Stimulated activated CD4-positive, alpha-beta T cell treated with anti-CD3 and anti-CD28 coated beads, Interleukin-4, amount 100 ng/mL, for 4 hours (primary cell): ENCODE results near the gene ST6GALNAC1.
A peak's percentile ranks its signal among the peaks of the same experiment; 100 is the strongest.

Experiments
- DNase-seq, 2 experiments: peaks; one replicate each; pipeline ENCODE4 v3.0.0-alpha.2; 2020

Gene ST6GALNAC1, protein sequence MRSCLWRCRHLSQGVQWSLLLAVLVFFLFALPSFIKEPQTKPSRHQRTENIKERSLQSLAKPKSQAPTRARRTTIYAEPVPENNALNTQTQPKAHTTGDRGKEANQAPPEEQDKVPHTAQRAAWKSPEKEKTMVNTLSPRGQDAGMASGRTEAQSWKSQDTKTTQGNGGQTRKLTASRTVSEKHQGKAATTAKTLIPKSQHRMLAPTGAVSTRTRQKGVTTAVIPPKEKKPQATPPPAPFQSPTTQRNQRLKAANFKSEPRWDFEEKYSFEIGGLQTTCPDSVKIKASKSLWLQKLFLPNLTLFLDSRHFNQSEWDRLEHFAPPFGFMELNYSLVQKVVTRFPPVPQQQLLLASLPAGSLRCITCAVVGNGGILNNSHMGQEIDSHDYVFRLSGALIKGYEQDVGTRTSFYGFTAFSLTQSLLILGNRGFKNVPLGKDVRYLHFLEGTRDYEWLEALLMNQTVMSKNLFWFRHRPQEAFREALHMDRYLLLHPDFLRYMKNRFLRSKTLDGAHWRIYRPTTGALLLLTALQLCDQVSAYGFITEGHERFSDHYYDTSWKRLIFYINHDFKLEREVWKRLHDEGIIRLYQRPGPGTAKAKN

DNA sequence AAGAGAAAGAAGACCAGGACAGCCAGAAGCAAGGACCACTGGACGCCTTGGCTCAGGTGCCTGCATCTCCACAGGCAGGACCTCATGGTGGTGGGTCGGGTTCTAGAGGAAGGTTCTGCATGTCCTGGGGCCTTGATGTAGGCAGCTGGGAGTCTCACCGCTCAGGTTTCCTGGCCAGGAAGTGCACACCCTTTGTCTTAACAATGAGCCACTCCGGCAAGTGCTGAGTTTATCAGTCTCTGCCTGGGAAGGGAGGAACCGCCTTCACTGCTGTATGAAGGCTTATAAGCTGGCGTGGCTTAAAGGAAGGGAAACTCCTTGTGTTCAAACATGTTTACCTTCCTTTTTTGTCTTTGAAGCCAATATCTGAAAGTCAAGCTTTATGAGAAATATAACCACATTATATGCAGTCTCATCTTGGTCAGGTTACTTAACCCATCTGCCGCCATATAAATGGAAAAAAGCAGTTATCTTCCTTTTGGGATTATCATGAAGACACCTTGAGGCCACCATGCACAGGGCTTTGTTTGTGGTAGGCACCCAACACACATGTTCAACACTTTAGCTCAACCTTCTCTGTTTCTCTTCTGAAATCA is at the start of gene ST6GALNAC1:
TSS of gene ST6GALNAC1 (minus strand) at position 205 of the 596 bp plus-strand sequence. CDS start at position 86, 119 bp downstream.
- DNase-seq = peak; percentile 3 to 9

DNA sequence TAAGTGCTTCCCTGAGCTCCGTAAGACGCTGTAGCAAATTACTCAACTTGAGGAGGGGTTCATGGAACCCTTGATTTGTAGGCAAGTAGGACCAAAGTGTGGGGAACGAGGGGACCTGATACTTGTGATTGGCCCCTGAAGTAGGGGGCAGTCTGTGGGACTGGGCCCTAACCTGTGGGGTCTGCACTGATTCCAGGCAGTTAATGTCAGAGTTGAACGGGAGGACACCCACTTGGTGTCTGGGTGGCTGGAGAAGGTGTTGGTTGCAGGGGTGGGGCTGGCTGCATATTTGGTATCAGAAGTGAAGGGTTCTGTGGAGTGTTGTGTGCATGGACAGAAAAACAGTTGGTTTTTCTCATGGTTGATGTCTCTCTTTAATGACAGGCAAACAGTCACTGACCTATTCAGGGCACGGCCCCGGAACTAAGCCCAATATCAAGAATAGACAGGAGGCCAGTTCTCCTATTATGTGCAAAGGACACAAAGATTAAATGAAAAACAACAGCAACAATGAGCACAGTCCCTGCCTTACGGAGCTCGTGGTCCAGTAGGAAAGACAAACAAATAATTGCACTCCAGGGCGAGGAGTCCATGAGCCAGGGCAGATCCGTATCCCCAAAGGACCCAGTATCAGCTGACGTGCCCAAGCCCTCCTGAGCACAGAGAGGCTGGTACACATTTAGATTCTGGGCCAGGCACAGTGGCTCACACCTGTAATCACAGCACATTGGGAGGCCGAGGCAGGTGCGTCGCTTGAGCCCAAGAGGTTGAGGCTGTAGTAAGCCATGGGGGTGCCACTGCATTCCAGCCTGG is 48.0 kb upstream of the ST6GALNAC1 start:
- DNase-seq = no peak

DNA sequence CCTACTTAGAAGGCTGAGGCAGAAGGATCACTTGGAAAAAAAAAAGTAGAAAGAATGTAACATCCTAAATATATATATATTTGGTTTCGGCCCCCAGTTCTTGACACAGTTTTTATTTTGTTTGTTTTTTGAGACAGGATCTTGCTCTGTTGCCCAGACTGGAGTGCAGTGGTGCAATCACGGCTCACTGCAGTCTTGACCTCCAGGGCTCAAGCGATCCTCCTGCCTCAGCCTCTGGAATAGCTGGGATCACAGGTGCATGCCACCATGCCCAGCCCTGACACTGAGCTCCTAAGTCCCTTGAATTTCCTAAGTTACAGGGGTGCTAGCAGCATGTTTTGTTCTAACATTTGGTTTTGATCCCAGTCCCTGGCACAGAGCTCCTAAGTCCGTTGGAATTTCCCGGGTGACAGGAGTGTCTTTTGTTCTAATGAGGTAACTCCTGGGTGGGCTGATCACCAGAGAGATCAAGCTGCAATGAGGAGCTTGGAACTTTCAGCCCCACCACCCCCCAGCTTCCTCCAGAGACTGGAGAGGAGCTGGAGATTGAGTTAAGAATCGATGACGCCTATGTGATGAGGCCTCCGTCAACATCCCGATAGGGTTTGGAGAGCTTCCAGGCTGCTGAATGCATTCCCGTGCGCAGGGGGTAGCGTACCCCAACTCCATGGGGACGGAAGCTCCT is 47.2 kb upstream of the ST6GALNAC1 start:
- no peak for DNase-seq

DNA sequence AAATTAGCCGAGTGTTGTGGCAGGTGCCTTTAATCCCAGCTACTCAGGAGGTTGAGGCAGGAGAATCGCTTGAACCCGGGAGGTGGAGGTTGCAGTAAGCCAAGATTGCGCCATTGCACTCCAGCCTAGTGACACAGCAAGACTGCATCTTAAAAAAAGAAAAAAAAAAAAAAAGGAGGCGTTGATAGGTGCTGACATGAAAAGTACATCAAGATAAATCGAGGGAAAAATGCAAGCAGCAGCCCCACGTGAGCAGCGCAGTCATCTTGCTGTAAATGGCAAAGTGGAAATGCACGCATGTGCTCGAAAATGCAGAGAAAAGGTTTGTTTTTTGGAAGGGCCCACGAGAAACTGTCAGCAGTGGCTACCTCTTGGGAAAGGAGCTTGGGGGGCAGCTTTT is 46.3 kb upstream of the ST6GALNAC1 start:
- no peak for DNase-seq

DNA sequence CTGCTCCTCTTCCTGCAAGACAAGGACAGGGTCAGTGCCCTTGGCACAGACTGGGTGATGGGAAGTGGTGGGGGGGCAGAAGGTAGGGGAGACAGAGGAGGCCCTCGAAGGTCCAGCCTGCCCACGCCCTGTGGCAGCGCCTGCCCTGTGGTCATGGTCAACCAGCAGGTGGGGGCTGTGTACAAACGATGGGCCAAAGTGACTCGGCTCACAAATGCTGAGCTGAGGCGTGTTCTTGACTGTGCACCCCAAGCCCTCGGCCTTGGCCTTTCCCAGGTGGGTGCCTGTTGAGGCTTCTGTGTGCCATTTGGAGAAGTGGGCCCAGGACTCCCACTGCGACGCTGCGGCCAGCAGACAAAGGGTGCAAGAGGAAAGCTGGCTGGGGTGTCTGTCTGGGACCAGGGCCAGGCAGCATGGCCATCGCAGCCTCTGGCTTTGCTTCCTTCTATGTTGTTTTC is 44.6 kb upstream of the ST6GALNAC1 start:
- no peak for DNase-seq

DNA sequence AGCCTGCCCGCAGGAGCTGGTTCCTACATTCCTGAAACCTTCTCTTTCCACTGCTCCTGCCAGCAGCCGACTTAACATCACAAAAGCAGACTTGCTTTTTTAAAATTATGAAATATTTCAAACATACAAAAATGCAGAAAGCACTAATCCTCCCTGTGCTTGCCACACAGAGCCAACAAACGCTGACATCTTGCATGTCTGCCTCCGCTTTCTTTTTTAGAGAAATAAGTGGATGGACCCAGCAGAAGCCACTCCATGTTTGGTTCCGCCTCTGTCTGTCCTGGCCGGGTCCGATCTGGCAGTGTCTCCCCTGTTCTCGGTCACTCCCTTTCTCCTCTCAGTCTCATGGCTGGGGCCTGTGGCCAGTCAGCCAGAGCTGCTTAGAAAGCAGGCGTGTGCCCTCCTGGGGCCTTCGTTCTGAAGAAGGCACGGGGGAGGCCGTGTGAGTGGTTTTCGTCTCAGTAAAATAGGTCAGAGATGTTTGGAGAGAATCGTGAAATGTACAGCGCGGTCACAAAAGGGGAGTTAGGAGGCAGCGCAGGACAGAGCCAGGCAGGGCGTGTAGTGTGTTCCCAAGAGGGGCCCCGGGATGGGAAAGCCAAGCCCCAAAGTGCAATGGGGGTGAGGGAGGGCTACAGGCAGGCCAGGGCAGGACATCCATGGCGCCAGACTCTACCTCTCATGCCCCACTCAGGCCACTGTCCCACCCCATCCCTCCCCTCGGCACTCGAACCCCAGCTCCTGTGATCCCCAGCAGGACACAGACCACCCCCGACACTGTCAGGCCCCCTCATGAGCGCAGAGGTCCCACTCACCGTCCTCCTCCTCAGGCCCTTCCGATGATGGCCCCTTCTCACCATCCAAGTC is 44.0 kb upstream of the ST6GALNAC1 start:
- DNase-seq = no peak

DNA sequence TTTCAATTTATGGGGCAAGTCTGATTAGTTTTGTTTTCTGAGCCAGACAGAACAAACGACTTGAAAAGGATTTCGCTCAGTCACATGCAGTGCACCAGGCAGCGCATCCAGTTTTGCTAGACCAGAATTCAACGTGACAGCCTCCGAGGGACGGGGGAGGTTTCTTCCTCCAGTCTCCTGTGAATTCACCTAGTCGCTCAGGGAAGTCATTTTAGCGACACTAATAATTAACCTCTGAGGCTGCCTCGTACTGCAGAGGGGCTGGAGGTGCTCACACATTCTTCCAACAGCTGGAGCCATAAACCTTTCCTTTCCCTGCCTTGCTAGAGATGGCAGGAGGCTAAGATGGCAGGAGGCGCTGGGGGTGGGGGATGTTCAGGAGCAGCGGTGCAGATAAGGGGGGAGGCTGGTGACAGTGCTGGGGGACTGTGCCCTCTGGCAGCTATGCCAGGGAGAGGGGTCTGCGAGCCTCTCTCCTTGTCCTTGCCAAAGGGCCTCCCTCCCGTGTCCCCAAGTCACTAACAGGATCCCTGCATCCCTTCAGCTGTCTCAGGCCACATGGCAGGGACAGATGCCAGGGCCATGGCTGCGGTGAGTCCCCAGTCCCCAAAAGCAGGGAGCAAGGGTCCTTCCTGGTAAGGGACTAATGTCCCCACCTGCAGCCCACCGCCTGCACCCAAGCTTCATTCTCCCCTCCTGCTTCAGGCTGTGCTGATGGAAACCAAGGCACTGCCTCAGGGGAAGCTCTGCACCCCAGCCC is 43.2 kb upstream of the ST6GALNAC1 start:
- no peak for DNase-seq

DNA sequence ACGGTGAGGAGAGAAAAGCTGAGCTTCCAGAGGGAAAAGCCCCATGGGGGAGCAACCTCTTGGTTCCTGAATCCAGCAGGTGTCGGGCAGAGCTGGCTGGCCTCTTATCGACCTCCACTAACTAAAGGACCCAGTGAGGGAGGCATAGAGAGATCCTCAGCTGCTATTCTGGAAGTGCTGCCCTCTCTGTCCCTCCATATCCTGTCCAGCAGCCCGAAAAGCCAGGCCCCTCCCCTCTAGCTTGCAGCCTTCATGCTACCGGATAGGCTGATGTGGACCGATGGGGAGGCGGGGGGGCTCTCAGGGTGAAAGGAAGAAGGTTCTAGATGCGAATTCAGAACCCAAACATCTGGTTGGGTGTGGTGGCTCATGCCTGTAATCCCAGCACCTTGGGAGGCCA is 42.3 kb upstream of the ST6GALNAC1 start:
- no peak for DNase-seq

DNA sequence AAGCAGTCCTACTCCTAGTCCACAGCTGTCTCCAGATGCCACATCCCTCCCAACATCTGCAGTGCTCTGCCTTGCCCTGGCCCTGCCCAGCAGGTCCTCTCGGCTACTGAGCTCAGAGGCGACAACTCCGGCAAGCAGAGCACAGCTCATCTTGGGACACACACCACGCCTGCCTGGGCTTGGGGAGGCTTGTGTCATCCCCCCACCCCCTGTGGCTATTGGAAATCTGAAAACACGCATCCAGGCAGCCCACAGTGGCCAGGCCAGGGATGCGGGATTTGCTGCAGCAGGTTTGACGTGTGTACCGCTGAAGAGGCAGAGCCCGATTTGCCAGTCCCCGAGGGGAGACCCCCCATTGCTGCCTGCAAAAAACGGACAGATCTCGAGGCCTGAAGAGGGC is 41.8 kb upstream of the ST6GALNAC1 start:
- DNase-seq = no peak

DNA sequence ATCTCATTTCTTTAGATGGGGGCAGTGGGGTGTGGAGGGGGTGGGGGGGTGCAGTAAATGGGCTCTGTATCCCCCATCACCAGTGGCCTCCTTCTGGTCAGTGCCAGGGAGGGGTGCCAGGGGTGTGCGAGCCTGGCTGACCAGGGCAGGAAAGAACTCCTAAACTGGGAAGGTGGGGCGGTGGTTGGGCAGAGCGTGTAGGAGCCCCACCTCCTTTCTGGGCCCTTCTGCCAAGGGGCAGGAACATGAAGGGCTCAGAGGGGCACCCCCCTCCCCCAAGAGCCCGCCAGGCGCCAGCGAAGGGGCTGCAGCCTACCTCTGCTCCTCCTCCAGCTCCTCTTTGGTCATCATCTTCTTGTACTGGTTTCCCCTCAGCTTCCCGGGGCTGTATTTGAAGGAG is 41.2 kb upstream of the ST6GALNAC1 start:
- no peak for DNase-seq

DNA sequence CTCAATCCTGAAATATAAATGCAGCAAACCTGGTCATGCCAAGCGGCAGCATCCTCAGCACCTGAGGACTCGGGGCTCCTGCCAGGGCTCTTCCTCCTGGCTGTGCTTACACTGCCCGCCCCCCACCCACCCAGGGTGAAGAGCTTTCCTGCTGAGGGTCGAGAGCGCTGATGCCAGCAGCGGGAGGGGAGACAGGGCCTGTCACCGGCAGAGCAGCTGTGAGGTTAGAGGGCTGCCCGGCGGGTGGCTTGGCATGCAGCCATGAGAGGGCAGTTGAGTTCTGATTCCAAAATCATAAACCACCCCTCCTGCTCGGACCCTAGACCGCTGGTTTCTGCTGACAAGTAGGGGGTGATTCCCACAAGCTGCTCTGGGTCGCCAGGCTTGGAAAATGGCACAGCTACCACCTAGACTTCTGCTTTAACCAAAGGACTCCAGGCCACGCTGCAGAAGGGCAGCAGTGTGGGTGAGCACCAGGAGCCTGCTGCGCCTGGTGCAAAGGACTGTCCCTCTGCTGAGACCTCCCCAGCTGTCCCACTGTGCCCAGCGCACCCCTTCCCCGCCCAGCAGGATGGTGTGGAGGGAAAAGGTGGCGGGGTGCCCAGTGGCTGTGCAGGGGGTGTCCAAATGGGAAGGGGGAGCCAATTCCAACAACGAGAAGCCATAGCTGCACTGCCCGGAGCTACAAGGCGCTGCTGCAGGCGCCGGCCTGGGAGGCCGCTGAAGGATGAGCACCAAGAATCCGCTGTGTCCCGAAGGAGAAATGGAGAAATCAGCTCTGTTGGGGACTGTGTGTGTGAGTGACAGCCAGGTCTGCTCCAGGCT is 40.6 kb upstream of the ST6GALNAC1 start:
- no peak for DNase-seq

DNA sequence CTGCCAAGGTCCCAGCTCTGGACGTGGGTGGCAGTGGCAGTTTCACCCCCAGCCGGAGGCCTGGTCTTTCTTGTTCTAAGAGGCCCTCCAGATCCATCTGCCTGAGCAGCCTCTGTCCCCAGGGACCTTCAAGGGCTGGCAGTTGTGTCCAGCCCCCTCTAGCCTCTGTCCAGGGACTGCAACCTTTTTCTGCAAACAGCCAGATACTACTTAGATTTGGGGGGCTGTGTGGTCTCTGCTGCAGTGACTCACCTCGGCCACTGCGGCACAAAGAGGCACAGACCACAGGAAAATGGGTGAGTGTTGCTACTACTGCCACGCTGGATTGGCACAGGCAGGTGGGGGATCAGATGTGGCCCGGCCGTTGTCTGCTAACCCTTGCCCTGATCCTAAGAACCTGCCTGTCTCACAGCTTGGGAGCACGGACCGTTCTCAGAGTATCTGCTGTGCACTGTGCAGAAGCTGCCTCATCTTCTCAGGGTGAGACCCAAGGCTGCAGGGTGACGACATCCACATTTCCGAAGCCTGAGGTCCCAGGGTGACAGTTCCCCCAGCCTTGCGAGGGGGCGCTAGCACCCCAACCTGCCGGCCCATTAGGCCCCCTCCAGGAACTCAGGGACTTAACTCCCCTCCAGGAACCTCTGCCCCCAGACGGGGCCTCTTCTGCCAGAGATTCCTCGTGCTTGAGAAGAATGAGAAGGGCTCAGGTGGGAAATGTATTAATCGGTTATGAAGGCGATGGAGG is 39.6 kb upstream of the ST6GALNAC1 start:
- no peak for DNase-seq

DNA sequence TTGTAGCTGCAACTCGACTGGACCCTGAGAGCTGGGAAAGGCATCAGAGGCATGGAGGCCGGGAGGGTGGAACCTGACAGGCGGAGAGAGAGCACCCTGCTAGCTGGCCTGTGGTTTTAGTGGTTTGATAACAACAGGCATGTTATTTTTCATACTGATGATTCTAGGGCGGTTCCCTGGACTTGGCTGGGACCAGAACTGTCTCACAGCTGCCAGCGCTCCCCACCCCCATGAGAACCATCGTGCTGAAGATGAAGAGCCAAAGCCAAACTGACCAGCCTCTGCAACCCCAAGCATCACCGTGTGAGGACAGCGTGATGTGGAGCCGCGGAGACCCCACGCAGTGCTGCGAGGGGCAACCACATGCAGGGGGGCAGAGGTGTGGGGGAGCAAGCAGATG is 38.7 kb upstream of the ST6GALNAC1 start:
- DNase-seq = no peak

DNA sequence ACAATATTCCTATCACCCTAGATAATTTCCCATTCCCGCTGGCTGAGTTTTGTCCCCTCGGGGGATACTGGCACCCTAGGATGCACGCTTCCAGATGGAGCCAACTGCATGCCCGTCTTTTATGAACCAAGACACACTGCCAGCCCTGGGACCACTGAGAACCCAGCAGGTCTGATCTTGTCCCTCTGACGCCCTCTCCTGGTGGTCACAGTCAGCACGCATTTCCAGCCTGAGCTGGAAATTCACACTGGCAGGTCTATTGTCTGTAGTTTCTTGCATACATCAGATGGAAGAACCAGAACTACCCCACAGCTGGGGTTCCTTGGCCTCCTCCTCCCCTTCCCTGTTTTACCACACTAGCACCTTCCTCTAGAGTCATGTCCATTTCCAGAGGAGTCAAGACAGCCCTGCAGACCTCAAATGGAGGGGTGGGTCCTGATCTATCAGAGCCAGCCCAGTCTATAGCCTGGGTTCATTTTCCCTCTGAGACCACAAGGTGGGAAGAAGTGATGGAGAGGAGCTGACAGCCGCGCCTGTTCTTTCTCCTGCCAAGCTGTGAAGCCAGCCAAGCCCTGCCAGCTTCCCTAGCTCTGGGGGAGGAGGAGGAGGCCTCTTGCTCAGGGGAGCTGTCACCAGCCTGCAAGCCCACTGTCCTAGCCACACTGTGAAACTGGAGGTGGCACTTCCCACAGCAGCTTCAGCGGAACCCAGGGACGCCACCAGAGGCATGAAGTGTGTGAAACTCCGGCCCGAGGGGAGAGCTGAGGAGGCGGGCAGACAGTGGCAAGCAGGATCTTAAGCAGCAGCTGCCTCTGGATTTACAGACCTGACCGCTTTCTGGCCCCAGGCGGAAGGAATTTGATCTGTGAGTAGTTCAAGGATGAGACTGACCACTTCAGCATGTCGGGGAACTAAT is 37.9 kb upstream of the ST6GALNAC1 start:
- peak; percentile 49 to 50 for DNase-seq

DNA sequence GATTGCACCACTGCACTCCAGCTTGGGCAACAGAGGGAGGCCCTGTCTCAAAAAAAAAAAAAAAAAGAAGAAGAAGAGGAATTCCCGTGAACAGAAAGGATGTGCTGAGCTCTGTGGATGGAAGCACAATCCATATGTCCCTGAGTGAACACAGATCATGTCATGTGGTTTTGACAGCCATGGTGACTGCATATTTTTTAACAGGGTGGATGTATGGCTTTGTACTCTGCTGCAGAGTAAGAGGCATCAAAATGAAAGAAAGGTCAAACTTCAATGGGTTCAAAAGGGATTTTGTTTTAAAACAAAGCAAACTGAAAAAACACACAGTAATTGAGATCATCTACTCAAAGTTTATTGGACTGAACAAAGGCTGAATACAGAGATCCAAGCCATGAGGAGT is 35.7 kb upstream of the ST6GALNAC1 start:
- DNase-seq = no peak

DNA sequence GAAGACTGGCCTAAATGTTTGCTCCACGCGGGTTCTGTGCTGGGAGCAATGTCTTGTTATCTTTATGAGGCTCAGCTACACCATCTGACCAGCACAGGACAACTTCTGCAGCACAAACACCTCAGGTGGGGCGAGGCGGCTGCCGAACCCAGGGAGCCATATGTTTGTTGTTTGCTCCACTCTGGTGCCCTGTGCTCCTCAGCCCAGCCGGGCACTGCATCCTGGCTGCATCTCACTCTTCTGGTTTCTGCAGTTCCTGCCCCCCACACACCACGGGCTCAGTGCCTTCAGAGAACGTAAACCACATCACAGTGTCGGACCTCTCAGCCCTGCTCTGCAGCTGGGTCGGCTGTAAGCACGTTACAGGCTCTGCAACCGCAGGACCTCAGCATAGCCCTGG is 34.8 kb upstream of the ST6GALNAC1 start:
- DNase-seq = no peak

DNA sequence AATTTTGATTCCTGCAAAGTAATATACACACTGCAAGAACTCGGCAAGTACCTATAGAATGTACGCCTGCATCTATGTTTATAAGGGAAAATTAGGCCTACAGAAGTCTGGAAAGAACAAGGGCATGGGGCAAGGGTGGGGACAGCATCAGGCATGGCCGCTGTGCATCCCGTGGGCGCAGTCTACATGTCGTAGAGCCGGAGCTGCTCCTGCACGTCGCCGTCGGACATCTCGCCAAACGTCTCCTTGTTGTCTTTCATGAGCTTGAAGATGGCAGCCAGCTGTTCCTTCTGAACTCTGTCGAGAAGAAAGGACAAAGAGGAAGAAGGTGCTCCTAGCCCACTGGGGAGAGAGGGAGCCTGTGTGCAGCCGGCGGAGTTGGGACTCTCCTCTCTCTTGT is 33.8 kb upstream of the ST6GALNAC1 start:
- DNase-seq = no peak

DNA sequence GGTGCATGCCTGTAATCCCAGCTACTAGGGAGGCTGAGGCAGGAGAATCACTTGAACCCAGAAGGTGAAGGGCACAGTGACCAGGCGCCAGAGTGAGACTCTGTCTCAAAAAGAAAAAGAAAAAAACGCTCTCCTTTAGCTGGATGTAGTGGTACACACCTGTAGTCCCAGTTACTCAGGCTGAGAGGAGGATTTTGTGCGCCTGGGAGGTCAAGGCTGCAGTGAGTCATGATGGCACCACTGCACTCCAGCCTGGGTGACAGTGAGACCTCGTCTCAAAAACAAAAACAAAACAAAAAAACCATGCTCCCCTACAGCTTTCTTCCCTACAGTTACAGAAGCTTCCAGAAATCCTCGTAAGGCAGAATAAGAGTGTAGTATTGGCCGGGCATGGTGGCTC is 33.1 kb upstream of the ST6GALNAC1 start:
- no peak for DNase-seq
